ENCODE measurements around the gene PFKL. TPM values are rescaled to one million over a fixed set of nuclear protein-coding genes. Genes with fewer than 3 reads are reported as not detected.

The PFKL gene
- polyA plus RNA-seq, 6 donors from 2014 or later: 165 to 210 (median 189) TPM

- Mint-ChIP-seq H3K27ac (no peak overlapping the region), H3K9me3 (no peaks in the 10 kb centered on the region), H3K36me3 (no peaks in the 10 kb centered on the region), H3K4me3 (peak overlapping the region in 1 of 8 donors; percentile 20), H3K4me1 (peaks cover 29 to 52% (median 37%) of the 10 kb centered on the region in 3 donors), H3K27me3 (peaks cover 0 to 5% (median 0%) of the 10 kb centered on the region in 3 donors)
- DNase-seq (no peak), ATAC-seq (ENCODE audit: low read depth in 2 of 2) (no peak)
These were observed 6.2 kb upstream of the PFKL start for GRCh38 chr21:44293551-44294231.

- no peaks in the 10 kb centered on the region for H3K36me3 Mint-ChIP-seq
- H3K27me3 Mint-ChIP-seq: no peaks in the 10 kb centered on the region
- no peak for DNase-seq
- peaks cover 35 to 61% (median 42%) of the 10 kb centered on the region in 3 donors for H3K4me1 Mint-ChIP-seq
- H3K9me3 Mint-ChIP-seq: no peaks in the 10 kb centered on the region
- peak overlapping the region in 5 of 8 donors; percentile 36 to 70 (median 63) for H3K4me3 Mint-ChIP-seq
- no peak for ATAC-seq (ENCODE audit: low read depth in 2 of 2)
- H3K27ac Mint-ChIP-seq: peak overlapping the region in 3 of 6 donors; percentile 29 to 86 (median 81)
These were observed 5.3 kb upstream of the PFKL start for GRCh38 chr21:44294391-44295162.

- peak overlapping the region in 7 of 8 donors; percentile 19 to 86 (median 60) for H3K4me3 Mint-ChIP-seq
- H3K27ac Mint-ChIP-seq: peak overlapping the region; percentile 21 to 91 (median 82)
- ATAC-seq (ENCODE audit: low read depth in 2 of 2) (peak in 1 of 2 donors; percentile 1), DNase-seq (no peak)
- no peaks in the 10 kb centered on the region for H3K9me3 Mint-ChIP-seq
- H3K36me3 Mint-ChIP-seq: no peaks in the 10 kb centered on the region
- no peaks in the 10 kb centered on the region for H3K27me3 Mint-ChIP-seq
- H3K4me1 Mint-ChIP-seq: peaks cover 35 to 56% (median 42%) of the 10 kb centered on the region in 3 donors
These were observed 4.7 kb upstream of the PFKL start for GRCh38 chr21:44295163-44295573.

- Mint-ChIP-seq H3K36me3 (no peaks in the 10 kb centered on the region), H3K9me3 (no peaks in the 10 kb centered on the region), H3K27me3 (no peaks in the 10 kb centered on the region), H3K4me1 (peaks cover 35 to 52% (median 38%) of the 10 kb centered on the region in 3 donors), H3K27ac (peak overlapping the region; percentile 42 to 91 (median 82)), H3K4me3 (peak overlapping the region in 6 of 8 donors; percentile 43 to 86 (median 64))
- DNase-seq (no peak), ATAC-seq (ENCODE audit: low read depth in 2 of 2) (peak; percentile 3 to 7)
These were observed 4.2 kb upstream of the PFKL start for GRCh38 chr21:44295646-44296045.

GRCh38 chr21:44296103-44296519, 3.7 kb upstream of the PFKL start:
- DNase-seq (no peak), ATAC-seq (ENCODE audit: low read depth in 2 of 2) (no peak)
- Mint-ChIP-seq H3K9me3 (no peaks in the 10 kb centered on the region), H3K4me1 (peaks cover 40 to 56% (median 40%) of the 10 kb centered on the region in 3 donors), H3K4me3 (peak overlapping the region in 1 of 8 donors; percentile 70), H3K27me3 (no peaks in the 10 kb centered on the region), H3K36me3 (no peaks in the 10 kb centered on the region), H3K27ac (peak overlapping the region in 2 of 6 donors; percentile 81 to 86)

GRCh38 chr21:44296916-44297315, 2.9 kb upstream of the PFKL start:
- Mint-ChIP-seq H3K4me3 (no peak overlapping the region), H3K4me1 (peaks cover 42 to 59% (median 47%) of the 10 kb centered on the region in 3 donors), H3K27me3 (no peaks in the 10 kb centered on the region), H3K36me3 (no peaks in the 10 kb centered on the region), H3K9me3 (no peaks in the 10 kb centered on the region), H3K27ac (no peak overlapping the region)
- no peak for ATAC-seq (ENCODE audit: low read depth in 2 of 2)
- DNase-seq: no peak

GRCh38 chr21:44297525-44298290, 2.1 kb upstream of the PFKL start:
- H3K27ac Mint-ChIP-seq: peak overlapping the region; percentile 89 to 99 (median 95)
- ATAC-seq (ENCODE audit: low read depth in 2 of 2): peak; percentile 55 to 57
- DNase-seq: peak; percentile 72
- peak overlapping the region; percentile 34 to 91 (median 60) for H3K4me3 Mint-ChIP-seq
- H3K9me3 Mint-ChIP-seq: no peaks in the 10 kb centered on the region
- H3K36me3 Mint-ChIP-seq: no peaks in the 10 kb centered on the region
- H3K4me1 Mint-ChIP-seq: peaks cover 44 to 60% (median 54%) of the 10 kb centered on the region in 3 donors
- H3K27me3 Mint-ChIP-seq: no peaks in the 10 kb centered on the region

GRCh38 chr21:44298301-44298700, 1.6 kb upstream of the PFKL start:
- H3K27me3 Mint-ChIP-seq: no peaks in the 10 kb centered on the region
- no peaks in the 10 kb centered on the region for H3K36me3 Mint-ChIP-seq

GRCh38 chr21:44299085-44299457, 782 bp upstream of the PFKL start:
- Mint-ChIP-seq H3K27ac (peak overlapping the region; percentile 95 to 99 (median 98)), H3K9me3 (no peaks in the 10 kb centered on the region), H3K36me3 (no peaks in the 10 kb centered on the region), H3K27me3 (no peaks in the 10 kb centered on the region), H3K4me3 (peak overlapping the region; percentile 82 to 96 (median 91)), H3K4me1 (peaks cover 48 to 70% (median 67%) of the 10 kb centered on the region in 3 donors)
- DNase-seq (no peak), ATAC-seq (ENCODE audit: low read depth in 2 of 2) (peak in 1 of 2 donors; percentile 1)

More at GRCh38 chr21:44298301-44298700, 1.6 kb upstream of the PFKL start:
- Mint-ChIP-seq H3K4me1 (peaks cover 45 to 66% (median 60%) of the 10 kb centered on the region in 3 donors), H3K27ac (peak overlapping the region; percentile 89 to 99 (median 95)), H3K9me3 (no peaks in the 10 kb centered on the region), H3K4me3 (peak overlapping the region in 7 of 8 donors; percentile 34 to 91 (median 77))
- DNase-seq (no peak), ATAC-seq (ENCODE audit: low read depth in 2 of 2) (no peak)

GRCh38 chr21:44300262-44300959, 558 bp downstream of the PFKL start:
- peak overlapping the region in 4 of 6 donors; percentile 86 to 95 (median 94) for H3K27ac Mint-ChIP-seq
- no peaks in the 10 kb centered on the region for H3K27me3 Mint-ChIP-seq
- H3K9me3 Mint-ChIP-seq: no peaks in the 10 kb centered on the region
- DNase-seq: peak; percentile 65
- peak; percentile 18 to 19 for ATAC-seq (ENCODE audit: low read depth in 2 of 2)
- no peaks in the 10 kb centered on the region for H3K36me3 Mint-ChIP-seq
- H3K4me1 Mint-ChIP-seq: peaks cover 45 to 74% (median 65%) of the 10 kb centered on the region in 3 donors
- H3K4me3 Mint-ChIP-seq: peak overlapping the region; percentile 79 to 92 (median 85)

GRCh38 chr21:44301141-44301540, 1.3 kb downstream of the PFKL start:
- ATAC-seq (ENCODE audit: low read depth in 2 of 2) (no peak), DNase-seq (no peak)
- no peaks in the 10 kb centered on the region for H3K36me3 Mint-ChIP-seq
- peaks cover 44 to 70% (median 61%) of the 10 kb centered on the region in 3 donors for H3K4me1 Mint-ChIP-seq
- peak overlapping the region; percentile 54 to 95 (median 90) for H3K27ac Mint-ChIP-seq
- H3K9me3 Mint-ChIP-seq: no peaks in the 10 kb centered on the region
- peak overlapping the region; percentile 79 to 92 (median 85) for H3K4me3 Mint-ChIP-seq
- no peaks in the 10 kb centered on the region for H3K27me3 Mint-ChIP-seq

- Mint-ChIP-seq H3K4me1 (peaks cover 44 to 68% (median 61%) of the 10 kb centered on the region in 3 donors), H3K27ac (peak overlapping the region; percentile 80 to 95 (median 94)), H3K27me3 (no peaks in the 10 kb centered on the region), H3K36me3 (peaks cover 0 to under 1% of the 10 kb centered on the region in 2 donors), H3K9me3 (no peaks in the 10 kb centered on the region), H3K4me3 (peak overlapping the region; percentile 79 to 92 (median 89))
- DNase-seq (no peak), ATAC-seq (ENCODE audit: low read depth in 2 of 2) (no peak)
These were observed 2.1 kb downstream of the PFKL start for GRCh38 chr21:44301961-44302406.
